C4-2B (cell line): ENCODE measurements around the gene SCAMP1.

Experiments used
- H3K27ac ChIP-seq: fragments of 450-650 bp; 2 replicates; pipeline ENCODE4 v1.5.1; 2017
- ZFX ChIP-seq: fragments of 450-650 bp; IDR thresholded peaks from 2 replicates; pipeline ENCODE4 v1.6.1; 2017
- TF ChIP-seq, protein P1 (sequence below): fragments of 450-650 bp; conservative IDR thresholded peaks from 2 replicates; pipeline ENCODE4 v1.5.1; 2017; ENCODE audit warnings: mild to moderate bottlenecking

The SCAMP1 gene

DNA sequence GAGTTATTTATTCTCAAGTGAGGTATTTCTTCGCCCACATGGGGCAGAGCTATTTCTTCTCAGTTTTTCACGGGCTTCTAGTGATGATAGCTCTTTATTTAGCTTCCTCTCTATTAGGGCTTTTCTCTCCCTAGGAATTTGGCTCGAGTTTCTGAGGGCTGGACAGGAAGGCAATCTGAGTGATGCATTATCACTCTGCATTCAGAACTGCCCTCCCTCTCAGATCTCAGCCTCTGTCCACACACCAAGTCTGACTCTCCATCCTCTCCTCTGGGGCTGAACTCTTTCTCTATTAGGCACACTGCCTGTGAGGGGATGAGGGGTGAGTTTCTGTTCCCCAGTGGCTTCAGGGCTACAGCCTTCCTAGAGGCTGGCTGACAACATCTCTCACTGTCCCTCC is 14.9 kb upstream of the SCAMP1 start:
- no peak overlapping the region for H3K27ac ChIP-seq
- TF ChIP-seq, protein P1, sequence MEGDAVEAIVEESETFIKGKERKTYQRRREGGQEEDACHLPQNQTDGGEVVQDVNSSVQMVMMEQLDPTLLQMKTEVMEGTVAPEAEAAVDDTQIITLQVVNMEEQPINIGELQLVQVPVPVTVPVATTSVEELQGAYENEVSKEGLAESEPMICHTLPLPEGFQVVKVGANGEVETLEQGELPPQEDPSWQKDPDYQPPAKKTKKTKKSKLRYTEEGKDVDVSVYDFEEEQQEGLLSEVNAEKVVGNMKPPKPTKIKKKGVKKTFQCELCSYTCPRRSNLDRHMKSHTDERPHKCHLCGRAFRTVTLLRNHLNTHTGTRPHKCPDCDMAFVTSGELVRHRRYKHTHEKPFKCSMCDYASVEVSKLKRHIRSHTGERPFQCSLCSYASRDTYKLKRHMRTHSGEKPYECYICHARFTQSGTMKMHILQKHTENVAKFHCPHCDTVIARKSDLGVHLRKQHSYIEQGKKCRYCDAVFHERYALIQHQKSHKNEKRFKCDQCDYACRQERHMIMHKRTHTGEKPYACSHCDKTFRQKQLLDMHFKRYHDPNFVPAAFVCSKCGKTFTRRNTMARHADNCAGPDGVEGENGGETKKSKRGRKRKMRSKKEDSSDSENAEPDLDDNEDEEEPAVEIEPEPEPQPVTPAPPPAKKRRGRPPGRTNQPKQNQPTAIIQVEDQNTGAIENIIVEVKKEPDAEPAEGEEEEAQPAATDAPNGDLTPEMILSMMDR, result no peak
- no peak for TF ChIP-seq ZFX

DNA sequence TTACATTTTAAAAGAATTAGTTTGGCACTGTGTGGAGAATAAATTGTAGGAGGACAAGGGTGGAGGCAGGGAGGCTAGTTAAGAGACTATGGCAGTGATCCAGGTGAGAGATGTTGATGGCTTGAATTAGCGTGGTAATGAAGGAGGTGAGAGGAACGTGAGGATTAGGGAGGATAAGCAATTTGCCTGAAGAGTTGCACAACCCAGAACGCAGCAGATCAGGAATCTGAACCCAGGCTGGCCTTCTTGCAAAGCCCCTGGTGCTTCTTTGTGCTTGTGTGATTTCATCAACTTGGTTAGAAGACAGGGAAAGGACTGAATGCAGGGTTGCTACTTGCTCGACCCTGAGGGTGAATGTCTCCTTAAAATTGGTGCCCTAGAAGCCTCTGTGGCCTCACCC is 6.9 kb upstream of the SCAMP1 start:
- H3K27ac ChIP-seq, result no peak overlapping the region
- TF ChIP-seq ZFX, result no peak
- TF ChIP-seq, protein P1, result no peak

DNA sequence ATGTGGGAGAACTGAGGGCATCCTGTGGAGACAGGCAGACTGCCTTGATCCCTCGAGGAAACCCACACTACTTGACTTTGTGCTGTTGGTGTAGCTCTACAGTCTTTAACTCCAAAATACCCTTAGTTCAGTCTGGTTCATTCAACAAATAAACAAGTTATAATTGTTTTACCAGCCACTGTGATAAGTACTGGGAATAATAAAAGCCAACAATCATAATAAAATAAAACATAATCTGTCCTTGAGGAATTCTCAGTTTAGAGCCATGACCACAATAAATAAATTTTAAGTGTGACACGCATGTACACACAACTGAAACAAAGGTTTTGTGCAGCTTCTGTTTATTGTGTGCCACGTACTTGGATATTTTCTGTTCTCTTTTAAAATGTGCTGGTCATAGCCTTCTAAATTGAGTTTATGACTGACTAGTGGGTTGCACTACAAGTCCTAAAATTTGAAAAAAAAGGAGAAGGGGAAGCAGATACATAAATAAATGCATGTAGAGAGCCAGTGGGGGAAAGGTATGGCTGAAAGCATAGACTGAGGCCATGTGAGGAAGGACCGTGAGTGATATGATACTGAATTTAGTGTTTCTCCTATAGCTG is 6.2 kb upstream of the SCAMP1 start:
- H3K27ac ChIP-seq, result no peak overlapping the region
- TF ChIP-seq ZFX, result no peak
- TF ChIP-seq, protein P1, result no peak

DNA sequence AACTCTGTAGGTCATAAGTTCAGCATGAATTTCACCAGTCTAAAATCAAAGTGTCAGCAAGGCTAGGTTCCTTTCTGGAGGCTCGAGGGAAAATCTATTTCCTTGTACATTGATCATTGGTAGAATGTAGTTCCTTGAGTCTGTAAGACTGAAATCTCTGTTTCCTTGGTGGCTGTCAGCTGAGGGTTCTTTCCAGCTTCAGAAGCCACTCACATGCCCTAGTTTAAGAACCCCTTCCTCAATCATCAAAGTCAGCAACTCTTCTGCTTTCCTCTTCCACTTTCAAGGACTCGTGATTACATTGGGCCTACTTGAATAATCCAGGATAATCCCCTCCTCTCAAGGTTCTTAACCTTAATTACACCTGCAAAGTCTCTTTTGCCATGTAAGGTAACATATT is 4.9 kb upstream of the SCAMP1 start:
- no peak overlapping the region for H3K27ac ChIP-seq
- no peak for TF ChIP-seq ZFX

DNA sequence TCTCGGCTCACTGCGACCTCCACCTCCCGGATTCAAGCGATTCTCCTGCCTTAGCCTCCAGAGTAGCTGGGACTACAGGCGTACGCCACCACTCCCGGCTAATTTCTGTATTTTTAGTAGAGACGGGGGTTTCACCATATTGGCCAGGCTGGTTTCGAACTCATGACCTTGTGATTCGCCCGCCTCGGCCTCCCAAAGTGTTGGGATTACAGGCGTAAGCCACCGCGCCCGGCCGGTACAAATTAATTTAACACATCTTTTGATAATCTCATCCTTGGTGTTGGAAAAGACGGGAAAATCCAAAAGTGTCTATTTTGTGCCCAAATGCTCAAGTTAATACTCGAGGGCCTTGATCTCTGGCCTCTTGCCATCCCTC is 974 bp upstream of the SCAMP1 start:
- H3K27ac ChIP-seq, result peak overlapping the region; percentile 92

DNA sequence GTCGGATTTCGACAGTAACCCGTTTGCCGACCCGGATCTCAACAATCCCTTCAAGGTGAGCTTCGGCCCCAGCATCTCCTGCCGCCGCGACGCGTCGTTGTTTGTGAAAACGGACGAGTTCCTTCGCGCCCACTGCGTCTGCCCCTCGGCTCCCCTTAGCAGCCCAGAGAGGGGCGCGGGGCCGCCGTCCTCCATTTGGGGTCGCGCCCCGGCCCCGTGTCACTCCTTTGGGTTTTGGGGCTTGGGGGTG is 182 bp downstream of the SCAMP1 start:
- no peak for TF ChIP-seq ZFX
- TF ChIP-seq, protein P1, result peak; percentile 19

DNA sequence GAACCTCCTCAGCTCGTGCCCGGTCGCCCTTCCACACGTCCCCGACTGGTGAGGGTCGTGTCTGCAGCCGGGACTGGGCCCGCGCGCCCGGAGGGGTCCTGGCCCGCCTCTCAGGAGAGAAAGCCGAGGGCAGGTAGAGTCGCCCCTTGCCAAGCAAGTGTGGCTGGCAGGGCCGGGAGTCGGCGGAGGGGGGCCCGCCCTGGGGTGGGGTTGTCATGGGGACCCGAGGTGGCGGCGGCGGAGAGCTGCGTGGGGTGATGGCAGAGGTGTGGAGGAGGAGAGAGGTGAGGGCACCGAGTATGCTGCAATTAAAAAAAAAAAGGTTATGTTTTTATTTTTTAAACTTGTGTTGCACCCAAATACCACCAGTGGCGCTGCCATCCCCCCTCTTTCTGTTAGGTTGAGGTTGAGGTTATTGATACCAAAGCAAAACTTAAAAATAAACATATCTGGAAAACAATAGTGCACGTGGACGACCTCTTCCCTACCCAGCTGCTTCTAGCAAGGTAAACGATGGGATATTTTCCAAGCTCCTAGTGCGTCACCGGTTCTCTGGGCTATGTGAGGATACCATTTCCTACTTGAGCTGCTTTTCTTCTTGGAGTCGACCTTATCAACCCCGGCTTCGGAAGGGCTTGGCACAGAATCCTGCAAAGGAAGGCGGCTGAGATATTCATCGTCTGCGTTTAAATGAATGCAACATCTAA is 660 bp downstream of the SCAMP1 start:
- peak overlapping the region; percentile 92 for H3K27ac ChIP-seq
- TF ChIP-seq ZFX, result no peak
- TF ChIP-seq, protein P1, result peak; percentile 1; the same call in 1 of the 2 replicates

More for the DNA sequence above, 182 bp downstream of the SCAMP1 start:
- peak overlapping the region; percentile 92 for H3K27ac ChIP-seq

DNA sequence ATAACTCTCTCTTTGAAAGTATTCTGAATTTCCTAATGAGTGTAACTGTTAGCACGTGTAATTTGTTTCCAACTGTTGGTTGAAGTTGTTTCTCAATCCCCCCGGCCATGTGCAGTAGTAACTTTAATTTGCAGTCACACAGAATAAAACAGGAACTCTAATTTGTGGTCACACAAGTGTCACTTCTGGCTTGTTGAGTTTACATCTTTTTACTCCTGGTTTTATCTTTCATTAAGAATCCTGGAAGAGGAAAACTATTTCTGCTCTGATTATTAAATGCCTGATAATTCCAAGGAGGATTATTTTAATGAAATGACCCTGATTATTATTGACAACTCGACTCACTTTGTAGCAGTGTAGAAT is 1.2 kb downstream of the SCAMP1 start:
- H3K27ac ChIP-seq, result peak overlapping the region; percentile 92; the same call in 1 of the 2 replicates
- TF ChIP-seq, protein P1, result no peak
- no peak for TF ChIP-seq ZFX
